ENCODE results near the gene LY6G6C. TPM values are rescaled to one million over a fixed set of nuclear protein-coding genes. Genes with fewer than 3 reads are reported as not detected.

Gene LY6G6C
- total RNA-seq, 6 donors from 2014 or later = 0.23 TPM; not detected in 5

- Histone ChIP-seq H3K27ac (no peak overlapping the region), H3K9me3 (no peaks in the 10 kb centered on the region), H3K27me3 (no peaks in the 10 kb centered on the region), H3K4me1 (peaks cover 0 to 9% (median 7%) of the 10 kb centered on the region in 4 donors), H3K4me3 (no peak overlapping the region), H3K36me3 (no peaks in the 10 kb centered on the region)
- no peak for TF ChIP-seq EP300 (IDR thresholded peaks at IDR 0.05)
- TF ChIP-seq CTCF (IDR thresholded peaks at IDR 0.05) = no peak
- no peak for TF ChIP-seq POLR2AphosphoS5 (IDR thresholded peaks at IDR 0.05)
- no peak for TF ChIP-seq POLR2A (IDR thresholded peaks at IDR 0.05)
- DNase-seq (no peak), ATAC-seq (ENCODE audit: low FRiP score in 2 of 2) (no peak)
- 81 to 83% methylated on average over 6 of the region's 6 CpGs for WGBS, 2 donors
These were observed 45.6 kb upstream of the LY6G6C start for GRCh38 chr6:31767096-31767645.

- WGBS, 2 donors = 56 to 69% methylated on average over 35 to 42 of the region's 42 CpGs
- H3K4me3 ChIP-seq = peak overlapping the region in 2 of 4 donors; percentile 9 to 18
- peak in 1 of 2 donors; percentile 84 for DNase-seq
- H3K27me3 ChIP-seq = no peaks in the 10 kb centered on the region
- TF ChIP-seq POLR2AphosphoS5 (IDR thresholded peaks at IDR 0.05) (no peak), CTCF (IDR thresholded peaks at IDR 0.05) (no peak), EP300 (IDR thresholded peaks at IDR 0.05) (no peak)
- H3K27ac ChIP-seq = no peak overlapping the region
- H3K4me1 ChIP-seq = peaks cover 0 to 9% (median 7%) of the 10 kb centered on the region in 4 donors
- H3K36me3 ChIP-seq = no peaks in the 10 kb centered on the region
- ATAC-seq (ENCODE audit: low FRiP score in 2 of 2) = peak in 1 of 2 donors; percentile 58
- H3K9me3 ChIP-seq = no peaks in the 10 kb centered on the region
These were observed 44.6 kb upstream of the LY6G6C start for GRCh38 chr6:31765910-31766794.

- 73 to 83% methylated on average over 9 of the region's 9 CpGs for WGBS, 2 donors
- Histone ChIP-seq H3K27ac (no peak overlapping the region), H3K4me1 (peaks cover 0 to 9% (median 7%) of the 10 kb centered on the region in 4 donors), H3K27me3 (no peaks in the 10 kb centered on the region), H3K4me3 (no peak overlapping the region), H3K36me3 (no peaks in the 10 kb centered on the region), H3K9me3 (no peaks in the 10 kb centered on the region)
- peak in 1 of 2 donors; percentile 63 for DNase-seq
- no peak for TF ChIP-seq POLR2AphosphoS5 (IDR thresholded peaks at IDR 0.05)
- TF ChIP-seq CTCF (IDR thresholded peaks at IDR 0.05) = no peak
- TF ChIP-seq POLR2A (IDR thresholded peaks at IDR 0.05) = no peak
- TF ChIP-seq EP300 (IDR thresholded peaks at IDR 0.05) = no peak
- ATAC-seq (ENCODE audit: low FRiP score in 2 of 2) = no peak
These were observed 44.0 kb upstream of the LY6G6C start for GRCh38 chr6:31765559-31765909.

- 78 to 83% methylated on average over 4 of the region's 4 CpGs for WGBS, 2 donors
- Histone ChIP-seq H3K27me3 (no peaks in the 10 kb centered on the region), H3K36me3 (no peaks in the 10 kb centered on the region), H3K9me3 (no peaks in the 10 kb centered on the region), H3K4me1 (peaks cover 0 to 7% (median 6%) of the 10 kb centered on the region in 4 donors), H3K27ac (peak overlapping the region in 1 of 4 donors; percentile 3), H3K4me3 (no peak overlapping the region)
- DNase-seq (no peak), ATAC-seq (ENCODE audit: low FRiP score in 2 of 2) (no peak)
- TF ChIP-seq POLR2AphosphoS5 (IDR thresholded peaks at IDR 0.05) = no peak
- TF ChIP-seq CTCF (IDR thresholded peaks at IDR 0.05) = no peak
- TF ChIP-seq POLR2A (IDR thresholded peaks at IDR 0.05) = no peak
These were observed 42.7 kb upstream of the LY6G6C start for GRCh38 chr6:31764198-31764597.

All from upper lobe of left lung (tissue), 6 donors.